Loucy (cell line): ENCODE results near the gene NARF.

Experiments
- H2AFZ ChIP-seq: fragments of 200-600 bp; sonication (generic); 2 replicates; pipeline ENCODE4 v1.6.0; 2016; ENCODE audit warnings: antibody characterized with exemption, mild to moderate bottlenecking, low read length, moderate library complexity
- H3F3A ChIP-seq: fragments of 200-600 bp; 2 replicates; pipeline ENCODE4 v1.6.0; 2016; ENCODE audit warnings: antibody characterized with exemption, low read depth, mild to moderate bottlenecking
- H3K27me3 ChIP-seq: fragments of 200-600 bp; sonication (generic); 2 replicates; pipeline ENCODE4 v1.6.1; 2014; ENCODE audit warnings: low read length, mild to moderate bottlenecking; ENCODE audit not compliant: insufficient read depth, poor library complexity, severe bottlenecking
- H3K36me3 ChIP-seq: fragments of 200-600 bp; sonication (generic); 2 replicates; pipeline ENCODE4 v1.6.1; 2016; ENCODE audit warnings: low read length; ENCODE audit not compliant: insufficient read depth
- H3K4me1 ChIP-seq: fragments of 200-600 bp; sonication (generic); 2 replicates; pipeline ENCODE4 v1.5.1; 2014; ENCODE audit warnings: low read length, mild to moderate bottlenecking; ENCODE audit not compliant: insufficient read depth, poor library complexity, severe bottlenecking
- H3K4me2 ChIP-seq: fragments of 200-600 bp; sonication (generic); 2 replicates; pipeline ENCODE4 v1.6.0; 2014; ENCODE audit warnings: antibody characterized with exemption, low read length, low read depth, mild to moderate bottlenecking; ENCODE audit not compliant: poor library complexity, severe bottlenecking
- H3K4me3 ChIP-seq: fragments of 200-600 bp; sonication (generic); 2 replicates; pipeline ENCODE4 v1.5.1; 2014; ENCODE audit warnings: low read length, mild to moderate bottlenecking, mixed read lengths; ENCODE audit not compliant: poor library complexity, severe bottlenecking
- H3K79me2 ChIP-seq: fragments of 200-600 bp; sonication (generic); 2 replicates; pipeline ENCODE4 v1.6.1; 2014; ENCODE audit warnings: low read length; ENCODE audit not compliant: insufficient read depth
- H3K9ac ChIP-seq: fragments of 200-600 bp; sonication (generic); 2 replicates; pipeline ENCODE4 v1.6.0; 2014; ENCODE audit warnings: mild to moderate bottlenecking, low read depth, low read length, moderate library complexity; ENCODE audit not compliant: poor library complexity, severe bottlenecking
- H3K9me2 ChIP-seq: fragments of 200-600 bp; sonication (generic); replicated peaks from 2 replicates; pipeline ENCODE4 v1.6.1; 2016; ENCODE audit warnings: low read depth, low read length, mixed read lengths
- H3K9me3 ChIP-seq: fragments of 200-600 bp; sonication (generic); 2 replicates; pipeline ENCODE4 v1.6.1; 2014; ENCODE audit warnings: mild to moderate bottlenecking, antibody characterized with exemption, low read length, low read depth; ENCODE audit not compliant: insufficient read depth
- H4K20me1 ChIP-seq: fragments of 200-600 bp; sonication (generic); 2 replicates; pipeline ENCODE4 v1.6.0; 2014; ENCODE audit warnings: antibody characterized with exemption, low read length, mild to moderate bottlenecking; ENCODE audit not compliant: insufficient read depth, poor library complexity, severe bottlenecking
- EZH2phosphoT487 ChIP-seq: fragments of 200-600 bp; IDR thresholded peaks from 2 replicates; pipeline ENCODE4 v1.6.1; 2018; ENCODE audit warnings: antibody characterized with exemption, mild to moderate bottlenecking, moderate library complexity, borderline replicate concordance
- TF ChIP-seq, protein P1 (sequence below): fragments of 200-600 bp; sonication (generic); conservative IDR thresholded peaks from 2 replicates; pipeline ENCODE4 v1.5.1; 2014; ENCODE audit warnings: mild to moderate bottlenecking, antibody characterized with exemption, low read length

Gene NARF

DNA sequence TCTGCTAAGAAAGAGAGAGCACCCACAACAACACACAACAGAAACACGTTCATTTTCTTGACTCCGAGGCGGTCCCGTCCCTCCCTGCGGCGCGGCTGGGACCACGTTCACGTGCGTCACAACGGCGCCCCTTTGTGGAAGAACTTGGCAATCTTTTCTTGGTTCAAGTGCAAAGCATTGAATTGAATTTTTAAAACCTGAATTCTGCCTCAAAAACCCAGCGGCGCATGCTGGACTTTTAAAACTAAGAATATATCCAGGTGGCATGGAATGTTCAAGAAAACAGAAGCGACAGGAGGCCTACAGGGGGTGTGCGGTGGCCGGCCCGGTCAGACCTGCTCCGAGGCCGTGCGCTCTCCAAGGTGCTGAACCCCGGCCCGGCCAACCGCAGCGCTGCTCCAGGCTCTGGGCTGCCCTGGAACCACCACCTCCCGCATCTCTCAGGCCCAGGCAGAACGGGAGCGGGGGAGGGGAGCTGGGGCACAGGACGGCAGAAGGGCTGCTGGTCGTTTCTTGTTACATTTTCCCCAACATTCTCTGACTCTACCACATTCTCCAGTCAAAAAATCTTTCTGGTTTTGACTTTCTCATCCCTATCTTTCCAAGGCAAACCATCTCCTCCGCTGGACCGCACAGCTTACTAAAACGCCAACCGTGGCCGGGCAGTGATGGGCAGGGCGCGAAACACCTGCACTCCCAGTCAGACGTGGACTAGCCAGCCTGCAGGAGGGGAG lies 43.8 kb upstream of the NARF start:
- TF ChIP-seq, protein P1, sequence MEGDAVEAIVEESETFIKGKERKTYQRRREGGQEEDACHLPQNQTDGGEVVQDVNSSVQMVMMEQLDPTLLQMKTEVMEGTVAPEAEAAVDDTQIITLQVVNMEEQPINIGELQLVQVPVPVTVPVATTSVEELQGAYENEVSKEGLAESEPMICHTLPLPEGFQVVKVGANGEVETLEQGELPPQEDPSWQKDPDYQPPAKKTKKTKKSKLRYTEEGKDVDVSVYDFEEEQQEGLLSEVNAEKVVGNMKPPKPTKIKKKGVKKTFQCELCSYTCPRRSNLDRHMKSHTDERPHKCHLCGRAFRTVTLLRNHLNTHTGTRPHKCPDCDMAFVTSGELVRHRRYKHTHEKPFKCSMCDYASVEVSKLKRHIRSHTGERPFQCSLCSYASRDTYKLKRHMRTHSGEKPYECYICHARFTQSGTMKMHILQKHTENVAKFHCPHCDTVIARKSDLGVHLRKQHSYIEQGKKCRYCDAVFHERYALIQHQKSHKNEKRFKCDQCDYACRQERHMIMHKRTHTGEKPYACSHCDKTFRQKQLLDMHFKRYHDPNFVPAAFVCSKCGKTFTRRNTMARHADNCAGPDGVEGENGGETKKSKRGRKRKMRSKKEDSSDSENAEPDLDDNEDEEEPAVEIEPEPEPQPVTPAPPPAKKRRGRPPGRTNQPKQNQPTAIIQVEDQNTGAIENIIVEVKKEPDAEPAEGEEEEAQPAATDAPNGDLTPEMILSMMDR: peak; percentile 95
- no peak for TF ChIP-seq EZH2phosphoT487
- Histone ChIP-seq H3K9ac (no peak overlapping the region), H4K20me1 (peaks cover 22% of the 10 kb centered on the region), H3K4me1 (peaks cover 14% of the 10 kb centered on the region), H3K27me3 (no peaks in the 10 kb centered on the region), H3K4me2 (no peak overlapping the region), H3K9me3 (no peaks in the 10 kb centered on the region), H3K36me3 (no peaks in the 10 kb centered on the region), H3K4me3 (no peak overlapping the region), H3F3A (no peaks in the 10 kb centered on the region), H3K9me2 (no peaks in the 10 kb centered on the region), H3K79me2 (peaks cover 22% of the 10 kb centered on the region; the same call in 1 of the 2 replicates), H2AFZ (no peak overlapping the region)

DNA sequence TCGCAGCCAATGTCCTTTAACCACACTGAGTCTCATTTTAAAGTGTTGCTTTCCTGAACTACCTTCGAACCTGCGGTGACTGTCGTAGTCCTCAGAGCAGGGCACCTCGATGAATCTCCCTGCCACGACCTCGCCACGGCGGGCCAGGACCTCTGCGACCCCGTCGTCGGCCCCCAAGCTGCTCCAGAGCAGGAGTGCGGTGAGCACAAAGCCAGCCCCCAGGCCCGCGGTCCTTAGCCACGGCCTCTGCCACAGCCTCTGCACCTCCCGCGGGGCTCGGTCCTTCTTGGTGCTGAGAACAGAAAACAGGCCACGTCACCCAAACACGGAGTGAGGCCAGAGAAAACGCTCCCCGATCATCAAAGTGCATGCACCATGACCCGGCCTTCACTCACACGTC lies 43.2 kb upstream of the NARF start:
- Histone ChIP-seq H3K9ac (no peak overlapping the region), H3K9me3 (no peaks in the 10 kb centered on the region), H2AFZ (no peak overlapping the region), H3K27me3 (no peaks in the 10 kb centered on the region), H3F3A (no peaks in the 10 kb centered on the region), H3K4me2 (no peak overlapping the region), H3K9me2 (no peaks in the 10 kb centered on the region), H3K79me2 (peaks cover 27% of the 10 kb centered on the region; the same call in 1 of the 2 replicates), H4K20me1 (peaks cover 22% of the 10 kb centered on the region), H3K36me3 (no peaks in the 10 kb centered on the region), H3K4me1 (peaks cover 17% of the 10 kb centered on the region), H3K4me3 (no peak overlapping the region)
- TF ChIP-seq EZH2phosphoT487: no peak
- TF ChIP-seq, protein P1: no peak

DNA sequence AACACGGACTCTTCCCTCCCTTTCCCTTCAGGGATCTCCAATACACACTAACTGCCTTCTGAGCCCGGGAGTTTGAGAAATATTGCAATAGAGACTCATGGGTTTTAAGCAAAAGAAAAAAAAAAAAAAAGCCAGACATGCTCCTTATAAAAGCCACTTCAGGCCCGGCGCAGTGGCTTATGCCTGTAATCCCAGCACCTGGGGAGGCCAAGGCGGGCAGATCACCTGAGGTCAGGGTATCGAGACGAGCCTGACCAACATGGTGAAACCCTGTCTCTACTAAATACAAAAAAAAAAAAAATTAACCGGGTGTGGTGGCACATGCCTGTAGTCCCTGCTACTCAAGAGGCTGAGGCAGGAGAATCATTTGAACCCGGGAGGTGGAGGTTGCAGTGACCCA lies 42.8 kb upstream of the NARF start:
- Histone ChIP-seq H3K9me3 (no peaks in the 10 kb centered on the region), H3K4me3 (no peak overlapping the region), H3K36me3 (no peaks in the 10 kb centered on the region), H3K79me2 (peaks cover 27% of the 10 kb centered on the region; the same call in 1 of the 2 replicates), H4K20me1 (peaks cover 22% of the 10 kb centered on the region), H3K9me2 (no peaks in the 10 kb centered on the region), H3K27me3 (no peaks in the 10 kb centered on the region), H3K4me2 (no peak overlapping the region), H3K4me1 (peaks cover 17% of the 10 kb centered on the region), H2AFZ (no peak overlapping the region), H3F3A (no peaks in the 10 kb centered on the region), H3K9ac (no peak overlapping the region)
- TF ChIP-seq, protein P1: no peak
- TF ChIP-seq EZH2phosphoT487: no peak
